ENCODE results near the gene DENR. TPM values are rescaled to one million over a fixed set of nuclear protein-coding genes. Genes with fewer than 3 reads are reported as not detected.

DENR gene
- total RNA-seq (2021; fragmentation: NEBNext Ultra II Directional; extraction: Animal tissue kit (Norgen Biotek cat#: 25700)) (78.1 and 84.0 TPM in 2 replicates), polyA plus RNA-seq (2011; rRNA removed) (26.9 and 29.5 TPM in 2 replicates), polyA minus RNA-seq (2011; rRNA and poly(A)+ RNA removed) (12.1 and 12.2 TPM in 2 replicates)
- polyA plus RNA-seq (2011; cell fraction: cytosol; rRNA removed): 41.8 TPM
- polyA plus RNA-seq (2011; cell fraction: nucleus; rRNA removed): 14.9 TPM
- 32.7 to 70.1 TPM (median 36.1 TPM) in 4 replicates for polyA plus RNA-seq (2012, experiment 1 of 2)
- 9.9 TPM for polyA plus RNA-seq (2012, experiment 2 of 2)
- polyA plus RNA-seq (2013, experiment 1 of 2): 55.9 TPM
- 54.2 TPM for polyA plus RNA-seq (2013, experiment 2 of 2)
- polyA minus RNA-seq (2011; cell fraction: cytosol; rRNA and poly(A)+ RNA removed): 17.8 TPM
- polyA minus RNA-seq (2011; cell fraction: nucleus; rRNA and poly(A)+ RNA removed): 28.7 TPM
- long read RNA-seq, experiment 1, partial matches to known transcripts: 95 of 160 reads
- long read RNA-seq, experiment 1, other reads (novel, unspliced or antisense): 65 of 160 reads
- long read RNA-seq, experiment 2, partial matches to known transcripts: 4 of 9 reads
- long read RNA-seq, experiment 2, other reads (novel, unspliced or antisense): 5 of 9 reads

GRCh38 chr12:122752464-122753318, at the start of gene DENR:
Gene DENR, plus strand, starts transcription at chr12:122752824. Its CDS starts 878 bp downstream, at chr12:122753702.
- Histone ChIP-seq H3K36me3 (ENCODE audit: control insufficient read depth in 2 of 4, insufficient read depth in 4 of 4, low read length in 3 of 4) (peaks cover 14 to 32% (median 27%) of the 10 kb centered on the region in 4 experiments), H4K20me1 (replicated peaks in 1 of 2; ENCODE audit: control insufficient read depth in 1 of 2, insufficient read depth in 2 of 2, low read length in 2 of 2) (peaks cover 2 to 3% of the 10 kb centered on the region in 2 experiments), H3K4ac (replicated peaks; ENCODE audit: insufficient read length, low read depth, low read length) (peak within 1 kb of the TSS; percentile 36), H3K27ac (ENCODE audit: low read depth, low read length) (peak within 1 kb of the TSS; percentile 83), H2AK5ac (ENCODE audit: low read depth, low read length) (peak within 1 kb of the TSS; percentile 99), H3K79me1 (ENCODE audit: low read depth, low read length) (peaks cover 2% of the 10 kb centered on the region; the same call in 1 of the 2 replicates), H3K79me2 (ENCODE audit: control insufficient read depth in 1 of 2, insufficient read depth in 2 of 2, low read length in 2 of 2) (peaks cover 0 to 42% of the 10 kb centered on the region in 2 experiments; a peak in 3 of 4 replicates), H2BK15ac (ENCODE audit: low read length) (no peak within 1 kb of the TSS; the same call in 1 of the 2 replicates), H3K56ac (replicated peaks; ENCODE audit: insufficient read length, low read depth, low read length) (peak within 1 kb of the TSS; percentile 77), H4K8ac (ENCODE audit: extremely low read depth, insufficient read depth, low read length) (peak within 1 kb of the TSS; percentile 99), H2AFZ (ENCODE audit: low read length) (no peak within 1 kb of the TSS; the same call in 1 of the 2 replicates), H3K18ac (ENCODE audit: extremely low read depth, low read length) (peak within 1 kb of the TSS; percentile 89), H3K23ac (ENCODE audit: insufficient read length) (no peak within 1 kb of the TSS), H3K4me2 (ENCODE audit: insufficient read depth in 1 of 2, low read depth in 2 of 2, low read length in 2 of 2) (peak within 1 kb of the TSS; percentile 85 to 96), H3K14ac (ENCODE audit: insufficient read length) (no peak within 1 kb of the TSS), H3K4me3 (ENCODE audit: extremely low read depth in 1 of 4, insufficient read depth in 2 of 4, low read depth in 3 of 4, low read length in 4 of 4) (peak within 1 kb of the TSS; percentile 79 to 98 (median 88)), H2BK12ac (ENCODE audit: low read depth, low read length) (peak within 1 kb of the TSS; percentile 72; the same call in 1 of the 2 replicates), H3K23me2 (ENCODE audit: low read depth, low read length) (0 out of 2 replicates have a peak, but pooled peaks cover 7% of the 10 kb centered on the region), H3K27me3 (replicated peaks in 1 of 4; ENCODE audit: control insufficient read depth in 3 of 4, extremely low read depth in 1 of 4, insufficient read depth in 3 of 4, low read length in 3 of 4) (no peaks in the 10 kb centered on the region), H3K4me1 (replicated peaks in 1 of 4; ENCODE audit: control insufficient read depth in 3 of 4, insufficient read depth in 4 of 4, low read length in 3 of 4) (peaks cover 2 to 9% (median 6%) of the 10 kb centered on the region in 4 experiments; a peak in 5 of 7 replicates), H3K9me3 (ENCODE audit: insufficient read depth in 2 of 2, low read depth in 1 of 2, low read length in 1 of 2) (no peaks in the 10 kb centered on the region), H4K5ac (ENCODE audit: insufficient read length, low read depth, low read length) (peak within 1 kb of the TSS; percentile 78), H4K91ac (replicated peaks; ENCODE audit: insufficient read length, low read length) (peak within 1 kb of the TSS; percentile 69), H2BK20ac (ENCODE audit: low read length) (peak within 1 kb of the TSS; percentile 34; the same call in 1 of the 2 replicates), H3K9ac (replicated peaks in 1 of 4; ENCODE audit: extremely low read depth in 1 of 4, low read depth in 3 of 4, low read length in 3 of 4) (peak within 1 kb of the TSS; percentile 95 to 99 (median 98)), H2BK120ac (replicated peaks; ENCODE audit: low read depth, low read length) (no peak within 1 kb of the TSS), H2BK5ac (ENCODE audit: low read depth, low read length) (peak within 1 kb of the TSS; percentile 93)
- FAIRE-seq (no peak), DNase-seq (ENCODE audit: low read depth in 1 of 2, low spot score in 2 of 2) (peak; percentile 96 to 100)
- ChIA-PET POLR2A (ENCODE audit: partially characterized antibody) (interaction anchor here (0.8 to 2.3 kb wide), 14 partner anchors 12 to 255 kb away, joined by 3 to 16 read pairs (median 4); partner anchors contain the start of genes KNTC1 and RSRC2), CTCF (ENCODE audit: partially characterized antibody) (interaction anchor here (0.6 to 3.0 kb wide), 8 partner anchors 10 to 122 kb away, joined by 3 to 19 read pairs (median 4); no protein-coding TSS in a partner anchor)
- whole genome bisulfite sequencing, 2 experiments (ENCODE audit: extremely low coverage in 1 of 2, insufficient coverage in 1 of 2, insufficient read length in 1 of 2, insufficient replicate concordance in 2 of 2, low coverage in 1 of 2, low lambda C conversion rate in 2 of 2, missing lambda C conversion rate in 1 of 2): 2% methylated on average over 69 of the region's 73 CpGs; no CpG with 5 or more reads in 1 of the 2 experiments
- no peak for TF ChIP-seq SUZ12 (IDR thresholded peaks at IDR 0.05; ENCODE audit: low read length)
- TF ChIP-seq TAF1 (IDR thresholded peaks at IDR 0.05; ENCODE audit: low read depth, low read length): peak; percentile 96
- TF ChIP-seq CHD2 (IDR thresholded peaks at IDR 0.05; ENCODE audit: low read length): peak; percentile 100
- no peak for TF ChIP-seq KDM1A (IDR thresholded peaks at IDR 0.05; ENCODE audit: borderline replicate concordance, low read length)
- TF ChIP-seq KDM5A (IDR thresholded peaks at IDR 0.05; ENCODE audit: low read length): no peak
- peak; percentile 79 to 96 for TF ChIP-seq POLR2A (IDR thresholded peaks at IDR 0.05; ENCODE audit: control extremely low read depth in 1 of 2, low read depth in 2 of 2, low read length in 2 of 2)
- TF ChIP-seq CBX8 (IDR thresholded peaks at IDR 0.05; ENCODE audit: borderline replicate concordance, low read depth, low read length): no peak

Measured in H1 (cell line).